ENCODE data around the gene ZNF674. TPM values are rescaled to one million over a fixed set of nuclear protein-coding genes. Genes with fewer than 3 reads are reported as not detected.

Gene ZNF674
- total RNA-seq: 3.8 and 8.6 TPM in 2 replicates

GRCh38 chrX:46545111-46546005 lies at the start of gene ZNF674:
ZNF674 (minus strand) TSS chrX:46545421; CDS start chrX:46542087, 3,334 bp downstream.
- Histone ChIP-seq H3K36me3 (ENCODE audit: control insufficient read depth, insufficient read depth, low read length) (no peaks in the 10 kb centered on the region), H3K4me3 (ENCODE audit: low read depth, low read length) (peak within 1 kb of the TSS; percentile 63), H3K27me3 (ENCODE audit: control insufficient read depth, insufficient read depth, low read length) (no peaks in the 10 kb centered on the region)
- peak; percentile 15 for TF ChIP-seq CTCF (IDR thresholded peaks at IDR 0.05; ENCODE audit: insufficient read depth, low read length, poor library complexity, severe bottlenecking)
- peak; percentile 61 for DNase-seq (ENCODE audit: low read depth)

- no peaks in the 10 kb centered on the region for H3K36me3 ChIP-seq (ENCODE audit: control insufficient read depth, insufficient read depth, low read length)
- no peaks in the 10 kb centered on the region for H3K27me3 ChIP-seq (ENCODE audit: control insufficient read depth, insufficient read depth, low read length)
- TF ChIP-seq CTCF (IDR thresholded peaks at IDR 0.05; ENCODE audit: insufficient read depth, low read length, poor library complexity, severe bottlenecking): no peak
- no peak overlapping the region for H3K4me3 ChIP-seq (ENCODE audit: low read depth, low read length)
- DNase-seq (ENCODE audit: low read depth): no peak
Measured at GRCh38 chrX:46589977-46590723, 44.9 kb upstream of the ZNF674 start.

DNA sequence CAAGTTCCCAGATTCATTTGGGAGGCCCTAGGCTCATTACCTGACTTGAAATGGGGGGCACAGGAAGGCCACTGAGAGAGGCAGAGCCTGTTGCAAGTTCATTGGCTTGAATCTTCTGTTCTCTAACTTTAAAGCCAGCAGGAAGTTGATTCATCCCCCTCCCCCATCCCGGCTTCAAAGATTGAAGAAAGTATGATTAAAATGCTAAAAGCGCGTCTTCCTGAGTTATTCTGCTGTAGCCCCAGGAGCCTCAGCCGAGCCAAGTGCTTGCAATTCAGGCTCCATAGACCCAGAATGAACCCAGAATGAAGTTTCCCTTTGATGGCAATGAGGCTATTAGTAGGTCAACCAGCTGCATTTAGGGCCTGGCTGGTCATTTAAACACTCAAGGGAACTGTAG lies 43.0 kb upstream of the ZNF674 start:
- Histone ChIP-seq H3K4me3 (ENCODE audit: low read depth, low read length) (no peak overlapping the region), H3K36me3 (ENCODE audit: control insufficient read depth, insufficient read depth, low read length) (no peaks in the 10 kb centered on the region), H3K27me3 (ENCODE audit: control insufficient read depth, insufficient read depth, low read length) (no peaks in the 10 kb centered on the region)
- TF ChIP-seq CTCF (IDR thresholded peaks at IDR 0.05; ENCODE audit: insufficient read depth, low read length, poor library complexity, severe bottlenecking): no peak
- no peak for DNase-seq (ENCODE audit: low read depth)

GRCh38 chrX:46587753-46588171 lies 42.5 kb upstream of the ZNF674 start:
- no peak overlapping the region for H3K4me3 ChIP-seq (ENCODE audit: low read depth, low read length)

GRCh38 chrX:46587158-46587557 lies 41.9 kb upstream of the ZNF674 start:
- H3K27me3 ChIP-seq (ENCODE audit: control insufficient read depth, insufficient read depth, low read length): no peaks in the 10 kb centered on the region
- H3K36me3 ChIP-seq (ENCODE audit: control insufficient read depth, insufficient read depth, low read length): no peaks in the 10 kb centered on the region
- no peak for TF ChIP-seq CTCF (IDR thresholded peaks at IDR 0.05; ENCODE audit: insufficient read depth, low read length, poor library complexity, severe bottlenecking)
- DNase-seq (ENCODE audit: low read depth): no peak
- H3K4me3 ChIP-seq (ENCODE audit: low read depth, low read length): no peak overlapping the region

More at GRCh38 chrX:46587753-46588171, 42.5 kb upstream of the ZNF674 start:
- Histone ChIP-seq H3K36me3 (ENCODE audit: control insufficient read depth, insufficient read depth, low read length) (no peaks in the 10 kb centered on the region), H3K27me3 (ENCODE audit: control insufficient read depth, insufficient read depth, low read length) (no peaks in the 10 kb centered on the region)
- DNase-seq (ENCODE audit: low read depth): no peak
- no peak for TF ChIP-seq CTCF (IDR thresholded peaks at IDR 0.05; ENCODE audit: insufficient read depth, low read length, poor library complexity, severe bottlenecking)

Data from kidney epithelial cell (primary cell).